Lower leg skin (tissue), 4 donors: ENCODE measurements around the gene CXCL12. TPM values are rescaled to one million over a fixed set of nuclear protein-coding genes. Genes with fewer than 3 reads are reported as not detected.
A peak's percentile ranks its signal among the peaks of the same experiment; 100 is the strongest.

Experiments used
- DNase-seq, 2 donors: peaks; one replicate each; pipeline ENCODE4 v3.0.0-alpha.2; 2019; ENCODE audit warnings: low spot score in 2 of 2
- H3K4me3 ChIP-seq: fragments of 200-600 bp; sonication (generic); 2 replicates; pipeline ENCODE4 v1.5.1; 2017; ENCODE audit warnings: mild to moderate bottlenecking, low read depth; ENCODE audit not compliant: poor library complexity, severe bottlenecking
- CTCF ChIP-seq, 3 donors: fragments of 450-650 bp; IDR thresholded peaks; one replicate each; pipeline ENCODE4 v1.5.1; 2016; ENCODE audit warnings: antibody characterized with exemption in 3 of 3, mild to moderate bottlenecking in 3 of 3, moderate library complexity in 2 of 3
- POLR2A ChIP-seq, 2 donors: fragments of 450-650 bp; IDR thresholded peaks; one replicate each; pipeline ENCODE4 v1.6.1; 2016 to 2017; ENCODE audit warnings: antibody characterized with exemption in 2 of 2, mild to moderate bottlenecking in 1 of 2, moderate library complexity in 1 of 2
- WGBS, 2 donors: methylation state at CpG; one replicate each; pipeline ENCODE4 v1.1.5; 2018; 5-methylcytosine and 5-hydroxymethylcytosine counted together
- intact Hi-C: fragments of 100-400 bp; cut with DNase I; formaldehyde crosslinking; loops from one replicate; pipeline ENCODE4 v1.15.0; 2023; ENCODE audit warnings: low total_unique reads
- total RNA-seq, 4 donors: library from RNA; depleted of rRNA; stranded (reverse); fragments of >200 nt; gene quantifications; one replicate each; pipeline ENCODE4 v1.1.0, GENCODE V29; 2016

Gene CXCL12
- total RNA-seq = 10 to 100 TPM in 3 of 4 donors, 1 to 10 TPM in 1; 4.9 to 36.2 (median 21.1) TPM

DNA sequence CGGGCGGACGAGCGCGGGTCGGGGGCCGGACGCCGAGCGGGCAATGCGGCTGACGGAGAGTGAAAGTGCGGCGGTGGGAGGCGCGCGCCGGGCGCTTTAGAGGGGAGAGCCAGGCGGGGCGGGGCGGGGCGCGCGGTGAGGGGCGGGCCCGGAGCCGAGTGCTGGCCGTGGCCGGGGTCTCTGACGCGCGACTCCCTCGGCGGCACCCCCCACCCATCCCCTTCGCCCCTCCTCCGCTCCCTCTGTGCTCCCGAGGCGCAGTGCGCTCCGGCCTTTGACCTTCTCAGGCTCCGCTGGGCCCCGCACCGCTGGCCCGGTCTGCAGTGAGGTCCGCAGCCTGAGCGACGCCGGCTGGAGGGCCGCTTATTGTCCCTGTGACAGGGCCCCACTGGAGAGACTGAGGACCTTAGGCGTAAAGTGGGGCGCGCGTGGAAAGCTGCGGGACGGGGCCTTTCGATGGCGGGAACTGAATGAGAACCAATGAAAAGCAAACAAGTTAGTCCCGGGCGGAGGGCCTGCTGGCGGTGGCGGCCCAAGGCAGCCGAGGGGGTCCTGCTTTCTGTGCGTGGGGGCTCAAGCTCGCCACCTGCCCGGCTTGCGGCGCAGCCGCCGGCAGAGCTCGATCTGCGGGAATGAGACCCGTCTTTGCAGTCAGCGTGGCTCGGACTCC is at the start of gene CXCL12:
CXCL12 (minus strand) TSS at position 72 of the 670 bp plus-strand sequence. CDS start 92 bp downstream, outside the sequence.
- peak within 1 kb of the TSS; percentile 40 for H3K4me3 ChIP-seq
- WGBS, 2 donors = 7 to 11% methylated on average over 35 to 44 of the region's 75 CpGs
- intact Hi-C loops = loop anchor here (5.0 kb wide), 1 partner anchor 477 kb away; no protein-coding TSS in a partner anchor
- DNase-seq = peak; percentile 15 to 89
- TF ChIP-seq CTCF (IDR thresholded peaks at IDR 0.05) (no peak), POLR2A (IDR thresholded peaks at IDR 0.05) (no peak)

DNA sequence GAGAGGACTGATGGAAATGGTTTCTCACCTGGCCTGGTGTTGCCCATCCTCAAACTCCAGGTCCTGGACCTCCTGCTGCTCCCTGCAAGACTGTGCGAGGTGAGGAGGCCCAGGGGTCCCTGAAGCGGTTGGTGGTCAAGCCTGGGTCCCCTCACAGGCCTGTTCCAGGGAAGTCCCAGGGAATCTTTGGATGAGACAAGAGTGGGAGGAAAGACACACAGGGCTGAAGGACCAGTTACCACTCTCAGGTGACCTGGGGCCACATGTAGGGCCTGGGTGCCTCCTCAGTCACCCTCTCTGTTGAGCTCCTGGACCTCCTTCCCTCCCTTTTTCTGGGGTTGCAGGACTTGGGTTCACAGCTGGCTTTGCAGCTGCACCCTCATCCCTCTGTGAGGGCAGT is 42.6 kb upstream of the CXCL12 start:
- DNase-seq = peak in 1 of 2 donors; percentile 67
- intact Hi-C loops = no loop called here
- WGBS, 2 donors = 90 to 92% methylated on average over 2 of the region's 2 CpGs
- H3K4me3 ChIP-seq = no peak overlapping the region
- no peak for TF ChIP-seq POLR2A (IDR thresholded peaks at IDR 0.05)
- TF ChIP-seq CTCF (IDR thresholded peaks at IDR 0.05) = no peak

DNA sequence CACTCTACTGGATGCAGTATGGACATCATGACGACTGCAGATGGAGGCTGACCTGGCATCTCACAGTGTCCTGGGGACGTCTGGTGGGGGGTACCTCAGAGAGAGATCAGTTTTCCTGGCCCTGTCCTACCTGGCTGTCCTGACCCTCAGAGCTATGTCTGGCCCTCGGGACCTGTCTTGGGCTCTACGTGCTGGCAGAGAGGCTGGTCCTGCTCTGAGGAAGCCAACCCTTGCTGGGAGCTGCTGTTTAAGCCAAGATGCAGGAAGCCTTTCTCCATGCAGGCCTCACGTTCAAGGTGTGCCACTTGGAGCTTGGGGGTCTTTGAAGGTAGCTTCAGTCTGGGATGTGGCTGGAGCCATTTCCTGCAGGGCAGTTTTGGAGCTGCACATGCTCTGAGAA is 42.1 kb upstream of the CXCL12 start:
- WGBS, 2 donors = 75 to 85% methylated on average over 5 of the region's 5 CpGs
- no peak overlapping the region for H3K4me3 ChIP-seq
- TF ChIP-seq CTCF (IDR thresholded peaks at IDR 0.05) (no peak), POLR2A (IDR thresholded peaks at IDR 0.05) (no peak)
- intact Hi-C loops = no loop called here
- DNase-seq = no peak

GRCh38 chr10:44426247-44427034 is 41.5 kb upstream of the CXCL12 start:
- no peak overlapping the region for H3K4me3 ChIP-seq
- intact Hi-C loops = no loop called here
- 78 to 82% methylated on average over 8 of the region's 8 CpGs for WGBS, 2 donors
- no peak for TF ChIP-seq POLR2A (IDR thresholded peaks at IDR 0.05)
- no peak for TF ChIP-seq CTCF (IDR thresholded peaks at IDR 0.05)
- DNase-seq = peak in 1 of 2 donors; percentile 72

DNA sequence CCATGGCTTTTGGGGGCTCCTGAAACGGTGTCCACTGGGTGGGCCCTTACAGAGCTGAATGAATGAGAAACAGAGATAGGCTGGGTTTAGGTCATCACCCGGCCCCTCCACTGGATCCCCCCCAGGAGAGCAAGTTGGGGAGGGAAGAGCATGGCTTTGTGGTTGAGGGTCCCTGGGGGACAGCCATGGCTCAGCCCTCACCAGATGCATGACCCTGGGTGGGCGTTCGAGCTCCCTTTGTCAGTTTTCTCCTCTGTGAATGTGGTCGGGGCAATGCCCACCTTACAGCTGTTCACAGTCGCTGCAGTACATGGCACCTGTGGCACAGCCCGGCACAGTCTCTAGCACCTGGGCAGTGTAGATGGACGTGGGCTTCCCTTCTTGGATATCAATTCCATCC is 40.6 kb upstream of the CXCL12 start:
- H3K4me3 ChIP-seq = no peak overlapping the region
- DNase-seq = peak in 1 of 2 donors; percentile 42
- WGBS, 2 donors = 83 to 93% methylated on average over 8 of the region's 8 CpGs
- TF ChIP-seq CTCF (IDR thresholded peaks at IDR 0.05) (no peak), POLR2A (IDR thresholded peaks at IDR 0.05) (no peak)
- intact Hi-C loops = no loop called here
